Measurements from ENCODE around the gene DAD1. TPM values are rescaled to one million over a fixed set of nuclear protein-coding genes. Genes with fewer than 3 reads are reported as not detected.

The DAD1 gene
- total RNA-seq, 1 experiment from 2014 or later = 162 TPM

DNA sequence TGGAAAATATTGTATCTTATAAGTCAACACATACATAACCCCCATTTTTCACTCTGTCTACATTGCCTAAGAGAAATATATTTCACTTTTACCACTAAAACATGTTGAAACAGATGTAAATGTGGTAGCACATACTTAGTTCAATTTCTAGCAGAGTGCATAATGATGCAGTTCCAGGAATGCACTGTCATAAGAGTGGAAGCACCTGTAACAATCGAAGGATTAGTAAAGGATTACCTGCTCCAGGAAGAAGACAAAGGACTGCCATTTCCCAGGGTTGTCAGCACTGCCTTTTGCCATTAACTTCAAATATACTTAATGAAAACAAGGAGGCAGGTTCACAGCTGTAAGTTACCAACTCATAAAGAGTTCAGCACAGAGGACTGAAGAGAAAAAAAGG lies 24.6 kb downstream of the DAD1 start:
- no peaks in the 10 kb centered on the region for H3K27me3 ChIP-seq (ENCODE audit: insufficient read depth, low read length)
- H3K4me1 ChIP-seq (ENCODE audit: control insufficient read depth in 1 of 2, insufficient read depth in 2 of 2, low read length in 2 of 2) = peaks cover 2 to 8% of the 10 kb centered on the region in 2 experiments; a peak in 3 of 4 replicates
- H3K9me2 ChIP-seq (ENCODE audit: insufficient read depth) = no peaks in the 10 kb centered on the region
- intact Hi-C loops (cut with micrococcal nuclease) = no loop called here
- BruUV-seq (replicated peaks) = no TSS peak
- no peak overlapping the region for H3K27ac ChIP-seq (ENCODE audit: low read depth, low read length)
- CTCF ChIA-PET = interaction anchor here (1.2 to 1.5 kb wide), 3 partner anchors 8 to 88 kb away, joined by 4 to 6 read pairs (median 5); no protein-coding TSS in a partner anchor
- no peak overlapping the region for H3K4me3 ChIP-seq (replicated peaks in 1 of 2; ENCODE audit: low read depth in 1 of 2, low read length in 2 of 2)
- H3K36me3 ChIP-seq (ENCODE audit: control insufficient read depth in 1 of 2, insufficient read depth in 2 of 2, low read length in 2 of 2) = peaks cover 27 to 32% of the 10 kb centered on the region in 2 experiments; a peak in 3 of 4 replicates
- H4K20me1 ChIP-seq (ENCODE audit: insufficient read depth) = no peaks in the 10 kb centered on the region
- TF ChIP-seq JUND (IDR thresholded peaks at IDR 0.05) (no peak), TCF7L2 (IDR thresholded peaks at IDR 0.05; ENCODE audit: borderline replicate concordance, extremely low read depth, insufficient read depth, insufficient read length) (no peak), EZH2phosphoT487 (IDR thresholded peaks at IDR 0.05; ENCODE audit: borderline replicate concordance) (no peak), SIN3A (IDR thresholded peaks at IDR 0.05; ENCODE audit: low read depth) (no peak), ZFX (IDR thresholded peaks at IDR 0.05) (no peak), ATF3 (IDR thresholded peaks at IDR 0.05) (no peak), YY1 (IDR thresholded peaks at IDR 0.05; ENCODE audit: extremely low read depth, insufficient replicate concordance, low read depth, low read length) (no peak)
- no peak for DNase-seq (ENCODE audit: low read depth, low spot score)
- no peak overlapping the region for H2AFZ ChIP-seq (ENCODE audit: low read depth, low read length, poor library complexity, severe bottlenecking)
- no peak overlapping the region for H3K4me2 ChIP-seq (ENCODE audit: low read length)
- RAD21 ChIA-PET (ENCODE audit: low non-redundant PET in 1 of 2, low total read pairs in 2 of 2, uncharacterized antibody in 2 of 2, unreplicated experiment in 2 of 2) = no interaction called here
- H3K9ac ChIP-seq (ENCODE audit: low read length) = no peak overlapping the region
- H3K9me3 ChIP-seq (ENCODE audit: control insufficient read depth in 1 of 2, insufficient read depth in 1 of 2, low read depth in 1 of 2, low read length in 2 of 2) = no peaks in the 10 kb centered on the region
- no peak for ATAC-seq
- POLR2A ChIA-PET = no interaction called here
- peaks cover 35% of the 10 kb centered on the region for H3K79me2 ChIP-seq (ENCODE audit: insufficient read depth, low read length)

- Histone ChIP-seq H3K79me2 (ENCODE audit: insufficient read depth, low read length) (peaks cover 30% of the 10 kb centered on the region), H3K9me2 (ENCODE audit: insufficient read depth) (no peaks in the 10 kb centered on the region), H3K27me3 (ENCODE audit: insufficient read depth, low read length) (no peaks in the 10 kb centered on the region), H3K4me2 (ENCODE audit: low read length) (no peak overlapping the region), H3K9ac (ENCODE audit: low read length) (no peak overlapping the region), H3K36me3 (ENCODE audit: control insufficient read depth in 1 of 2, insufficient read depth in 2 of 2, low read length in 2 of 2) (peaks cover 23 to 28% of the 10 kb centered on the region in 2 experiments; a peak in 3 of 4 replicates), H2AFZ (ENCODE audit: low read depth, low read length, poor library complexity, severe bottlenecking) (no peak overlapping the region), H4K20me1 (ENCODE audit: insufficient read depth) (no peaks in the 10 kb centered on the region), H3K27ac (ENCODE audit: low read depth, low read length) (no peak overlapping the region), H3K9me3 (ENCODE audit: control insufficient read depth in 1 of 2, insufficient read depth in 1 of 2, low read depth in 1 of 2, low read length in 2 of 2) (no peaks in the 10 kb centered on the region), H3K4me1 (ENCODE audit: control insufficient read depth in 1 of 2, insufficient read depth in 2 of 2, low read length in 2 of 2) (peaks cover 2 to 11% of the 10 kb centered on the region in 2 experiments; a peak in 3 of 4 replicates), H3K4me3 (replicated peaks in 1 of 2; ENCODE audit: low read depth in 1 of 2, low read length in 2 of 2) (no peak overlapping the region)
- ATAC-seq (no peak), DNase-seq (ENCODE audit: low read depth, low spot score) (no peak)
- RAD21 ChIA-PET (ENCODE audit: low non-redundant PET in 1 of 2, low total read pairs in 2 of 2, uncharacterized antibody in 2 of 2, unreplicated experiment in 2 of 2) = no interaction called here
- POLR2A ChIA-PET = no interaction called here
- intact Hi-C loops (cut with micrococcal nuclease) = no loop called here
- CTCF ChIA-PET = interaction anchor here (1.3 to 1.5 kb wide), 2 partner anchors 26 to 89 kb away, joined by 5 to 6 read pairs; no protein-coding TSS in a partner anchor
- BruUV-seq (replicated peaks) = no TSS peak
- no peak for TF ChIP-seq YY1 (IDR thresholded peaks at IDR 0.05; ENCODE audit: extremely low read depth, insufficient replicate concordance, low read depth, low read length)
- no peak for TF ChIP-seq JUND (IDR thresholded peaks at IDR 0.05)
- TF ChIP-seq ATF3 (IDR thresholded peaks at IDR 0.05) = no peak
- TF ChIP-seq SP1 (IDR thresholded peaks at IDR 0.05; ENCODE audit: low read depth) = no peak
- TF ChIP-seq CEBPB (IDR thresholded peaks at IDR 0.05; ENCODE audit: low read depth) = no peak
- no peak for TF ChIP-seq POLR2AphosphoS5 (IDR thresholded peaks at IDR 0.05; ENCODE audit: low read depth, low read length)
- no peak for TF ChIP-seq SIN3A (IDR thresholded peaks at IDR 0.05; ENCODE audit: low read depth)
- TF ChIP-seq TCF7L2 (IDR thresholded peaks at IDR 0.05; ENCODE audit: borderline replicate concordance, extremely low read depth, insufficient read depth, insufficient read length) = no peak
- no peak for TF ChIP-seq EGR1 (IDR thresholded peaks at IDR 0.05; ENCODE audit: low read depth)
- no peak for TF ChIP-seq ZBTB33 (IDR thresholded peaks at IDR 0.05; ENCODE audit: extremely low read depth, insufficient replicate concordance, low read length)
- no peak for TF ChIP-seq EZH2phosphoT487 (IDR thresholded peaks at IDR 0.05; ENCODE audit: borderline replicate concordance)
- no peak for TF ChIP-seq SRF (IDR thresholded peaks at IDR 0.05; ENCODE audit: low read depth)
- TF ChIP-seq, protein P1, sequence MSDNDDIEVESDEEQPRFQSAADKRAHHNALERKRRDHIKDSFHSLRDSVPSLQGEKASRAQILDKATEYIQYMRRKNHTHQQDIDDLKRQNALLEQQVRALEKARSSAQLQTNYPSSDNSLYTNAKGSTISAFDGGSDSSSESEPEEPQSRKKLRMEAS (IDR thresholded peaks at IDR 0.05) = no peak
- no peak for TF ChIP-seq POLR2A (IDR thresholded peaks at IDR 0.05; ENCODE audit: borderline replicate concordance, extremely low read depth, insufficient read depth, insufficient read length)
- TF ChIP-seq RAD21 (IDR thresholded peaks at IDR 0.05; ENCODE audit: low read depth) = no peak
- TF ChIP-seq ZNF274 (IDR thresholded peaks at IDR 0.05; ENCODE audit: low read depth, low read length) = no peak
- TF ChIP-seq CBX3 (IDR thresholded peaks at IDR 0.05; ENCODE audit: low read depth) = no peak
These were observed 25.0 kb downstream of the DAD1 start for GRCh38 chr14:22563987-22564386.
